Parathyroid adenoma (tissue), 2 donors: ENCODE measurements around the gene SPATA31C1.

ENCODE experiments used
- H2AFZ ChIP-seq: fragments of 300-600 bp; sonication (generic); one replicate; pipeline ENCODE4 v1.7.0; 2017; ENCODE audit warnings: antibody characterized with exemption, mild to moderate bottlenecking
- H3K27ac ChIP-seq: fragments of 300-600 bp; sonication (generic); one replicate; pipeline ENCODE4 v1.7.0; 2017
- H3K27me3 ChIP-seq: fragments of 300-600 bp; sonication (generic); one replicate; pipeline ENCODE4 v1.7.0; 2017; ENCODE audit warnings: low read length; ENCODE audit not compliant: control insufficient read depth, insufficient read depth
- H3K36me3 ChIP-seq: fragments of 300-600 bp; sonication (generic); one replicate; pipeline ENCODE4 v1.7.0; 2017; ENCODE audit warnings: low read length; ENCODE audit not compliant: control insufficient read depth, insufficient read depth
- H3K4me1 ChIP-seq: fragments of 300-600 bp; sonication (generic); one replicate; pipeline ENCODE4 v1.7.0; 2017; ENCODE audit warnings: control low read depth
- H3K4me2 ChIP-seq: fragments of 300-600 bp; sonication (generic); one replicate; pipeline ENCODE4 v1.7.0; 2017; ENCODE audit warnings: low read length
- H3K4me3 ChIP-seq: fragments of 300-600 bp; sonication (generic); one replicate; pipeline ENCODE4 v1.7.0; 2017; ENCODE audit warnings: low read depth, low read length
- H3K79me2 ChIP-seq: fragments of 300-600 bp; sonication (generic); one replicate; pipeline ENCODE4 v1.7.0; 2017; ENCODE audit warnings: control low read depth
- H3K9ac ChIP-seq: fragments of 300-600 bp; sonication (generic); one replicate; pipeline ENCODE4 v1.7.0; 2017; ENCODE audit warnings: mild to moderate bottlenecking
- H3K9me3 ChIP-seq: fragments of 300-600 bp; sonication (generic); one replicate; pipeline ENCODE4 v1.7.0; 2017; ENCODE audit warnings: low read length; ENCODE audit not compliant: control insufficient read depth
- CTCF ChIP-seq: fragments of 300-600 bp; sonication (generic); IDR thresholded peaks from one replicate; pipeline ENCODE4 v1.7.0; 2017; ENCODE audit warnings: antibody characterized with exemption, mild to moderate bottlenecking
- donor health status: primary hyperparathyroidism.

SPATA31C1 gene

GRCh38 chr9:87888501-87888900 is 29.3 kb upstream of the SPATA31C1 start:
- no peak overlapping the region for H3K4me3 ChIP-seq
- no peaks in the 10 kb centered on the region for H3K27me3 ChIP-seq
- H3K27ac ChIP-seq, result no peak overlapping the region
- H3K4me1 ChIP-seq, result no peaks in the 10 kb centered on the region
- TF ChIP-seq CTCF, result no peak
- H3K9me3 ChIP-seq, result no peaks in the 10 kb centered on the region
- H3K4me2 ChIP-seq, result no peak overlapping the region
- H3K9ac ChIP-seq, result no peak overlapping the region
- no peaks in the 10 kb centered on the region for H3K79me2 ChIP-seq
- H2AFZ ChIP-seq, result no peak overlapping the region
- H3K36me3 ChIP-seq, result no peaks in the 10 kb centered on the region

- H2AFZ ChIP-seq, result no peak overlapping the region
- no peak overlapping the region for H3K27ac ChIP-seq
- no peaks in the 10 kb centered on the region for H3K4me1 ChIP-seq
- no peaks in the 10 kb centered on the region for H3K36me3 ChIP-seq
- H3K9me3 ChIP-seq, result no peaks in the 10 kb centered on the region
- no peak for TF ChIP-seq CTCF
- H3K4me3 ChIP-seq, result no peak overlapping the region
- no peak overlapping the region for H3K9ac ChIP-seq
- H3K79me2 ChIP-seq, result no peaks in the 10 kb centered on the region
- H3K27me3 ChIP-seq, result no peaks in the 10 kb centered on the region
- no peak overlapping the region for H3K4me2 ChIP-seq
Observed at GRCh38 chr9:87889065-87889881, 28.5 kb upstream of the SPATA31C1 start.

GRCh38 chr9:87889882-87890252 is 27.9 kb upstream of the SPATA31C1 start:
- Histone ChIP-seq H3K27ac (no peak overlapping the region), H3K4me1 (no peaks in the 10 kb centered on the region), H3K79me2 (no peaks in the 10 kb centered on the region), H3K4me2 (no peak overlapping the region), H3K9ac (no peak overlapping the region), H3K27me3 (no peaks in the 10 kb centered on the region), H3K36me3 (no peaks in the 10 kb centered on the region), H3K4me3 (no peak overlapping the region), H2AFZ (no peak overlapping the region), H3K9me3 (no peaks in the 10 kb centered on the region)
- TF ChIP-seq CTCF, result no peak

GRCh38 chr9:87890837-87891236 is 26.9 kb upstream of the SPATA31C1 start:
- no peaks in the 10 kb centered on the region for H3K36me3 ChIP-seq
- H3K27ac ChIP-seq, result no peak overlapping the region
- H3K4me3 ChIP-seq, result no peak overlapping the region
- H3K4me2 ChIP-seq, result no peak overlapping the region
- H3K4me1 ChIP-seq, result no peaks in the 10 kb centered on the region
- no peak overlapping the region for H3K9ac ChIP-seq
- H3K9me3 ChIP-seq, result no peaks in the 10 kb centered on the region
- H3K27me3 ChIP-seq, result no peaks in the 10 kb centered on the region
- no peaks in the 10 kb centered on the region for H3K79me2 ChIP-seq
- no peak overlapping the region for H2AFZ ChIP-seq
- TF ChIP-seq CTCF, result no peak

- Histone ChIP-seq H3K36me3 (no peaks in the 10 kb centered on the region), H3K9me3 (no peaks in the 10 kb centered on the region), H3K9ac (no peak overlapping the region), H3K4me3 (no peak overlapping the region), H3K27me3 (no peaks in the 10 kb centered on the region), H3K4me2 (no peak overlapping the region), H2AFZ (no peak overlapping the region), H3K79me2 (no peaks in the 10 kb centered on the region), H3K4me1 (no peaks in the 10 kb centered on the region), H3K27ac (no peak overlapping the region)
- no peak for TF ChIP-seq CTCF
Observed at GRCh38 chr9:87891754-87892153, 26.0 kb upstream of the SPATA31C1 start.
